Uterus (tissue), 2 donors: ENCODE measurements around the gene SUDS3.

Experiments used
- POLR2A ChIP-seq, 2 donors: fragments of 450-650 bp; IDR thresholded peaks; one replicate each; pipeline ENCODE4 v1.6.1; 2016; ENCODE audit warnings: antibody characterized with exemption in 2 of 2, mild to moderate bottlenecking in 1 of 2, moderate library complexity in 1 of 2
- TF ChIP-seq, protein P1 (sequence below), 4 experiments: fragments of 200-600 bp in 2 of 4; fragments of 450-650 bp in 2 of 4; sonication (generic) in 2 of 4; IDR thresholded peaks; one replicate each; pipeline ENCODE4 v1.5.1; 2016 to 2019; ENCODE audit warnings: antibody characterized with exemption in 4 of 4, mild to moderate bottlenecking in 2 of 4, moderate library complexity in 1 of 4

DNA sequence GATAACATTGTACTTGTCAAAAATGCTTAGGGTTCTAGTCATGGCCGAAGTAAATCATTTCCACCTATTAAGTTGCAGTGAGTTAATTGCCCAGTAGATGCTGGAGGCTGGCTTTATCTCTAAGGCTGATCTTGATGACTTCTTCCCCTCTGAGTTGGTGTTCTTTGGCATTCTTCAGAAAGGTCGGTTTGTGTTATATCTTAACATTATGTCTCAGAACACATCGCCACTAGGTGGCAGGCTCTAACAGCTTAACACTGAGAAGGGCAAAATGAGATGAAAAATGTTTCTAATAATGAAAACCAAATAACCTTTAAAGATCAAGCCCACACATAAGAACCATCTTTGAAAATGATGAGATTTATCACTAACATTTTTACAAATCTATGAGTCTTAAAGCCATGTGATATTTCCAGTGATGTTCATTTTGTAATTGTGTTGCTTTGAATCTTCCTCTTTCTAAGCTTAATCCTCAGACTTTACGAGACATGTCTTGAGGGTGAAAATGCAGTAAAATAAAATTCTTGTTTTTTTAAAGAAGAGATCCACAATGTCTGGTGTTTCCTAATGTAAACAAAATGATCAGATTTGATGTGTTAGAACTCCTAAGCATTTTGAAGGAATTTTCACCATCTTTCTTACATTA, 28.6 kb downstream of the SUDS3 start:
- TF ChIP-seq, protein P1, sequence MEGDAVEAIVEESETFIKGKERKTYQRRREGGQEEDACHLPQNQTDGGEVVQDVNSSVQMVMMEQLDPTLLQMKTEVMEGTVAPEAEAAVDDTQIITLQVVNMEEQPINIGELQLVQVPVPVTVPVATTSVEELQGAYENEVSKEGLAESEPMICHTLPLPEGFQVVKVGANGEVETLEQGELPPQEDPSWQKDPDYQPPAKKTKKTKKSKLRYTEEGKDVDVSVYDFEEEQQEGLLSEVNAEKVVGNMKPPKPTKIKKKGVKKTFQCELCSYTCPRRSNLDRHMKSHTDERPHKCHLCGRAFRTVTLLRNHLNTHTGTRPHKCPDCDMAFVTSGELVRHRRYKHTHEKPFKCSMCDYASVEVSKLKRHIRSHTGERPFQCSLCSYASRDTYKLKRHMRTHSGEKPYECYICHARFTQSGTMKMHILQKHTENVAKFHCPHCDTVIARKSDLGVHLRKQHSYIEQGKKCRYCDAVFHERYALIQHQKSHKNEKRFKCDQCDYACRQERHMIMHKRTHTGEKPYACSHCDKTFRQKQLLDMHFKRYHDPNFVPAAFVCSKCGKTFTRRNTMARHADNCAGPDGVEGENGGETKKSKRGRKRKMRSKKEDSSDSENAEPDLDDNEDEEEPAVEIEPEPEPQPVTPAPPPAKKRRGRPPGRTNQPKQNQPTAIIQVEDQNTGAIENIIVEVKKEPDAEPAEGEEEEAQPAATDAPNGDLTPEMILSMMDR (IDR thresholded peaks at IDR 0.05) = peak; percentile 63 to 76 (median 70)
- TF ChIP-seq POLR2A (IDR thresholded peaks at IDR 0.05) = no peak
